ENCODE data around the gene NCOA7. TPM values are rescaled to one million over a fixed set of nuclear protein-coding genes. Genes with fewer than 3 reads are reported as not detected.

The NCOA7 gene
- total RNA-seq, 4 donors from 2014 or later: 9.0 to 36.2 (median 21.8) TPM

DNA sequence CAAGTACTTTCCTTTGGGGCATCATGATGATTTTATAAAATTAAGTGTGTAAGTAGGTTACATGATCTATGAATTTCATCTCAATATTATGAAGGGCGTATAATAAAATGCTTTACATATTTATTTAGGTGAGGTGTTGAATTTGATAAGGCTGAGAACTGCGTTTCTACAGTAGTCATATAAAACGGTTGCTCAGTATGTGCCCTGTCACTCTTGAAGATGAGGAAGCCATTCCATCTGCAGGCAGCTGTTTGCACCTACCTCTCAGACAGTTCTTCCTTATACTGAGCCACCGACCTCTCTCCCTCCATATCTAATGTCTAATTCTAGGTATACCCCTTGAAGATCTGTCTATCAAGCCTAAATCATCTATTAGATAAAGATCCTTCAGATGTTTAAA, 16.1 kb downstream of the NCOA7 start:
- TF ChIP-seq, protein P1, sequence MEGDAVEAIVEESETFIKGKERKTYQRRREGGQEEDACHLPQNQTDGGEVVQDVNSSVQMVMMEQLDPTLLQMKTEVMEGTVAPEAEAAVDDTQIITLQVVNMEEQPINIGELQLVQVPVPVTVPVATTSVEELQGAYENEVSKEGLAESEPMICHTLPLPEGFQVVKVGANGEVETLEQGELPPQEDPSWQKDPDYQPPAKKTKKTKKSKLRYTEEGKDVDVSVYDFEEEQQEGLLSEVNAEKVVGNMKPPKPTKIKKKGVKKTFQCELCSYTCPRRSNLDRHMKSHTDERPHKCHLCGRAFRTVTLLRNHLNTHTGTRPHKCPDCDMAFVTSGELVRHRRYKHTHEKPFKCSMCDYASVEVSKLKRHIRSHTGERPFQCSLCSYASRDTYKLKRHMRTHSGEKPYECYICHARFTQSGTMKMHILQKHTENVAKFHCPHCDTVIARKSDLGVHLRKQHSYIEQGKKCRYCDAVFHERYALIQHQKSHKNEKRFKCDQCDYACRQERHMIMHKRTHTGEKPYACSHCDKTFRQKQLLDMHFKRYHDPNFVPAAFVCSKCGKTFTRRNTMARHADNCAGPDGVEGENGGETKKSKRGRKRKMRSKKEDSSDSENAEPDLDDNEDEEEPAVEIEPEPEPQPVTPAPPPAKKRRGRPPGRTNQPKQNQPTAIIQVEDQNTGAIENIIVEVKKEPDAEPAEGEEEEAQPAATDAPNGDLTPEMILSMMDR (IDR thresholded peaks at IDR 0.05): no peak
- no peak for TF ChIP-seq POLR2A (IDR thresholded peaks at IDR 0.05)
- Histone ChIP-seq H3K4me1 (peaks cover 8 to 11% of the 10 kb centered on the region in 2 donors), H3K27ac (no peak overlapping the region), H3K36me3 (no peaks in the 10 kb centered on the region), H3K4me3 (replicated peaks in 1 of 3) (no peak overlapping the region), H3K9me3 (no peaks in the 10 kb centered on the region), H3K27me3 (no peaks in the 10 kb centered on the region)
- intact Hi-C loops (cut with DNase I): no loop called here
- 94 to 95% methylated on average over 4 of the region's 4 CpGs for WGBS, 2 donors
- DNase-seq: no peak

DNA sequence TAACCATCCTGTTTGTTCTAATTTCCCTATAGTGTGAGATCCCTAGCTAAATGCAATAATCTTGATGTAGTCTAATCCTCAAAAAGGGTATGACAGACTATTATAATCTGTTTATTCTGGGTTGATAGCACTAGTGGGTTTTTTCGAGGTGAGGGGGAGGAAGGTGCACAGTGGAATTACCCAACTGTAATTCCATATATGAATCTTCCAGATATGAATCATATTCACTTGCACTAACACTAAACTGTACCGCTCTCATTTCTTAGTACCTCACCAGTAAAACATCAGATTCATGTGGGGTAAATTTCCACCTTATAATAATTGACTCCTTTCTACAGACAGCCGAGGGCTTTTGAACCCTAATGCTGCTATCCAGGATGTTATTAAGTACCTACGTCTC, 16.5 kb downstream of the NCOA7 start:
- no peak for TF ChIP-seq POLR2A (IDR thresholded peaks at IDR 0.05)
- TF ChIP-seq, protein P1 (IDR thresholded peaks at IDR 0.05): no peak
- H3K36me3 ChIP-seq: no peaks in the 10 kb centered on the region
- intact Hi-C loops (cut with DNase I): no loop called here
- H3K4me1 ChIP-seq: peaks cover 8 to 11% of the 10 kb centered on the region in 2 donors
- WGBS, 2 donors: 93 to 96% methylated on average over 4 of the region's 4 CpGs
- no peak for DNase-seq
- no peaks in the 10 kb centered on the region for H3K27me3 ChIP-seq
- no peaks in the 10 kb centered on the region for H3K9me3 ChIP-seq
- H3K4me3 ChIP-seq (replicated peaks in 1 of 3): no peak overlapping the region
- no peak overlapping the region for H3K27ac ChIP-seq

DNA sequence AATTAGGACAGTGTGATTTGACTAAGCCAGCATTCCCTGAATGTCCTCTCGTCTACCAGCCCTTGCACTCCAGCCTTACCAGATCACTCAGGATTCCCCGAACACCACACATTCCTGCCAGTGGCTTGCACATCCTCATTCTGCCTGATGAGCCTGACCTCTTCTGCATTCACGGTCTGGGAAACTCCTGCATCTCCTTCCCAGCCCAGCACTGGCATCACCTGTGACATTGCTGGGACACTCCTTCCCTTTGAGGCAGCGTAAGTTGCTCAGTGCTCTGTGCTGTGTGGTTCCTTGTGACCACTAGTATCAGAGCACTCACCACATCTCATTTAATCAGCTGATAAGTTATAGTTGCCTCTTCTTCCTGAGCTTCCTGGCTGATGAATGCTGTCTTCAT, 17.3 kb downstream of the NCOA7 start:
- intact Hi-C loops (cut with DNase I): no loop called here
- 81 to 86% methylated on average over 4 of the region's 4 CpGs for WGBS, 2 donors
- no peak for TF ChIP-seq POLR2A (IDR thresholded peaks at IDR 0.05)
- TF ChIP-seq, protein P1 (IDR thresholded peaks at IDR 0.05): no peak
- no peaks in the 10 kb centered on the region for H3K9me3 ChIP-seq
- peaks cover 8 to 10% of the 10 kb centered on the region in 2 donors for H3K4me1 ChIP-seq
- H3K4me3 ChIP-seq (replicated peaks in 1 of 3): no peak overlapping the region
- DNase-seq: no peak
- no peak overlapping the region for H3K27ac ChIP-seq
- H3K27me3 ChIP-seq: no peaks in the 10 kb centered on the region
- H3K36me3 ChIP-seq: no peaks in the 10 kb centered on the region

DNA sequence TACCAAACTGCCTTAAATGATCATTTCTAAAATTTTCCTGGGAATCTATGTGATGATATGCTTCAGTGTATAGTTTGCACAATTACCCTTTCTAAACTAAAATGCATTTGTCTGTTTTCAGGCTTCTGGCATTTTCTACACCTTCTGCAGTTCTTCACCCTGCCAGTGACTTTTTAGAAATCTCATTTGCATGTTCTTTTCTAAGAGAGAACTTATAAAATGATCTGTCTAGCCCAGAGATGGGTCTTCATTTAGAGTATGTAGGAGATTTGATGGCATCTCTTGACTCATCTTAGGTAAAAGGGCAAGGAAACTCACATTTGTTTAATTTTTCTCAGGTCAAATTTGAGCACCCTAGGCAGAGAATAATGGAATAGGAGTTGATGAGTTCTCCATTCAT, 17.8 kb downstream of the NCOA7 start:
- TF ChIP-seq, protein P1 (IDR thresholded peaks at IDR 0.05): no peak
- TF ChIP-seq POLR2A (IDR thresholded peaks at IDR 0.05): no peak
- intact Hi-C loops (cut with DNase I): no loop called here
- peaks cover 8 to 10% of the 10 kb centered on the region in 2 donors for H3K4me1 ChIP-seq
- no peaks in the 10 kb centered on the region for H3K27me3 ChIP-seq
- H3K36me3 ChIP-seq: no peaks in the 10 kb centered on the region
- H3K9me3 ChIP-seq: no peaks in the 10 kb centered on the region
- DNase-seq: no peak
- H3K4me3 ChIP-seq (replicated peaks in 1 of 3): no peak overlapping the region
- H3K27ac ChIP-seq: no peak overlapping the region

DNA sequence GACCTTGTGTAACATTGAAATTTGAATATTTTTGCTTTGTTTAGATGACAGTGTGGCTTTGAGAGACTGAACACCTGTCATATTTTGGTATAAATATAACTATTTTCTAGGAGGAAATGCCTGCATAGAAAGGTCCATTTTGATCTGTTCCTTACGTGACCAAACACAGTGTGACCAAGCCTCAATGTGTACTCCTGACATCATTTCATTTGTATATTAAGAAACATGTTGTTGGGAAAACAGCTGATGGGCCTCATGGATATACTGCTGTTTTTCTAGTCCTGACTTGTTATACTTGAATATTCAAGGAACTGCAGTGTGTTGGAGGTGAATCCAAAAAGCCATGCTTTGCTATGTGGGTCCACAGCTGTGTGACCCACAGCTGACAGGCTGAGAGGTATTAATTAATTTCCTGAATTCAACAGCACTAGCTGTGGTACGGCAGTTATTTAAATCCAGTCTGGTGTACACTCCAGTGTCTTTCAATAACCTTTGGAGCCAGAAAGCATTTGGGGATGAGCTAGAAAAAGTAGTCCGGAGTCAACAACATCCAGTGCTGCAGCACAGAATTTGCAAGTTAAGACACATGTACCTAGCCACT, 18.9 kb downstream of the NCOA7 start:
- Histone ChIP-seq H3K36me3 (no peaks in the 10 kb centered on the region), H3K27ac (no peak overlapping the region), H3K27me3 (no peaks in the 10 kb centered on the region), H3K4me3 (replicated peaks in 1 of 3) (no peak overlapping the region), H3K4me1 (peaks cover 8 to 15% of the 10 kb centered on the region in 2 donors), H3K9me3 (no peaks in the 10 kb centered on the region)
- TF ChIP-seq, protein P1 (IDR thresholded peaks at IDR 0.05): no peak
- TF ChIP-seq POLR2A (IDR thresholded peaks at IDR 0.05): no peak
- intact Hi-C loops (cut with DNase I): no loop called here
- WGBS, 2 donors: 84 to 88% methylated on average over 3 of the region's 3 CpGs
- no peak for DNase-seq

Data from thyroid gland (tissue), 4 donors.